Measurements from ENCODE around the gene VAMP4. TPM values are rescaled to one million over a fixed set of nuclear protein-coding genes. Genes with fewer than 3 reads are reported as not detected.

VAMP4 gene
- total RNA-seq, 1 experiment from 2014 or later = 9.3 TPM

GRCh38 chr1:171718216-171718615 lies 23.6 kb downstream of the VAMP4 start:
- intact Hi-C loops (cut with micrococcal nuclease; ENCODE audit: unreplicated experiment) (loop anchor here (5.0 kb wide), 1 partner anchor 71 kb away; no protein-coding TSS in a partner anchor), in situ Hi-C loops (cut with HindIII; ENCODE audit: low pct_unique_long_range_greater_than_20kb, low sequenced_read_pairs) (no loop called here)
- Histone ChIP-seq H3K4me3 (ENCODE audit: low read depth in 2 of 2, low read length in 2 of 2) (no peak overlapping the region), H3K27me3 (ENCODE audit: control insufficient read depth, insufficient read depth, low read length) (no peaks in the 10 kb centered on the region), H3K36me3 (ENCODE audit: control insufficient read depth, insufficient read depth, low read length) (no peaks in the 10 kb centered on the region), H3K27ac (ENCODE audit: low read length) (no peak overlapping the region), H3K9me3 (ENCODE audit: control insufficient read depth, insufficient read depth, low read depth, low read length) (no peaks in the 10 kb centered on the region), H3K4me1 (ENCODE audit: control insufficient read depth, insufficient read depth, low read length) (no peaks in the 10 kb centered on the region)
- POLR2A ChIA-PET = no interaction called here
- no TSS peak for BruUV-seq (replicated peaks)
- DNase-seq (ENCODE audit: low read depth, low spot score) (no peak), ATAC-seq (no peak)
- CTCF ChIA-PET = interaction anchor here (1.2 kb wide), 1 partner anchor 73 kb away, joined by 5 read pairs; no protein-coding TSS in a partner anchor
- TF ChIP-seq SIN3A (IDR thresholded peaks at IDR 0.05; ENCODE audit: borderline replicate concordance, insufficient read depth, low read depth, low read length) = no peak
- no peak for TF ChIP-seq POLR2AphosphoS5 (IDR thresholded peaks at IDR 0.05; ENCODE audit: low read depth, low read length)
- TF ChIP-seq TCF7L2 (IDR thresholded peaks at IDR 0.05; ENCODE audit: low read depth, low read length) = no peak
- TF ChIP-seq CTCF (IDR thresholded peaks at IDR 0.05) = no peak
- no peak for TF ChIP-seq REST (IDR thresholded peaks at IDR 0.05; ENCODE audit: insufficient read depth in 1 of 2, low read depth in 2 of 2, low read length in 1 of 2)

- ATAC-seq (no peak), DNase-seq (ENCODE audit: low read depth, low spot score) (no peak)
- ChIA-PET CTCF (interaction anchor here (2.1 kb wide), 1 partner anchor 73 kb away, joined by 22 read pairs; no protein-coding TSS in a partner anchor), POLR2A (no interaction called here)
- BruUV-seq (replicated peaks) = no TSS peak
- no peaks in the 10 kb centered on the region for H3K9me3 ChIP-seq (ENCODE audit: control insufficient read depth, insufficient read depth, low read depth, low read length)
- no peak overlapping the region for H3K4me3 ChIP-seq (ENCODE audit: low read depth in 2 of 2, low read length in 2 of 2)
- no peak overlapping the region for H3K27ac ChIP-seq (ENCODE audit: low read length)
- no peaks in the 10 kb centered on the region for H3K36me3 ChIP-seq (ENCODE audit: control insufficient read depth, insufficient read depth, low read length)
- in situ Hi-C loops (cut with HindIII; ENCODE audit: low pct_unique_long_range_greater_than_20kb, low sequenced_read_pairs) = no loop called here
- TF ChIP-seq REST (IDR thresholded peaks at IDR 0.05; ENCODE audit: insufficient read depth in 1 of 2, low read depth in 2 of 2, low read length in 1 of 2) (no peak), SIN3A (IDR thresholded peaks at IDR 0.05; ENCODE audit: borderline replicate concordance, insufficient read depth, low read depth, low read length) (no peak), TCF7L2 (IDR thresholded peaks at IDR 0.05; ENCODE audit: low read depth, low read length) (no peak), CTCF (IDR thresholded peaks at IDR 0.05) (no peak)
- no peaks in the 10 kb centered on the region for H3K27me3 ChIP-seq (ENCODE audit: control insufficient read depth, insufficient read depth, low read length)
- no peaks in the 10 kb centered on the region for H3K4me1 ChIP-seq (ENCODE audit: control insufficient read depth, insufficient read depth, low read length)
- intact Hi-C loops (cut with micrococcal nuclease; ENCODE audit: unreplicated experiment) = loop anchor here (5.0 kb wide), 1 partner anchor 70 kb away; no protein-coding TSS in a partner anchor
These were observed 24.7 kb downstream of the VAMP4 start for GRCh38 chr1:171717062-171717718.
